Heart right ventricle (tissue), 16 donors: ENCODE measurements around the gene MDN1. TPM values are rescaled to one million over a fixed set of nuclear protein-coding genes. Genes with fewer than 3 reads are reported as not detected.
A peak's percentile ranks its signal among the peaks of the same experiment; 100 is the strongest.

ENCODE experiments used
- ATAC-seq, 8 donors: fragments of 200-7000 bp; cut with Tn5 transposase; one replicate each; pipeline ENCODE4 v1.9.1; 2020; ENCODE audit warnings: mild to moderate bottlenecking in 8 of 8, moderate library complexity in 8 of 8, moderate number of reproducible peaks in 1 of 8
- DNase-seq, 2 donors: peaks; one replicate each; pipeline ENCODE4 v3.0.0-alpha.2; 2020
- H3K27ac ChIP-seq, 10 donors: fragments of 200-600 bp; sonication (generic) in 2 of 10; one replicate each; pipeline versions ENCODE4 v1.5.0 to v1.8.0; 2020 to 2022; ENCODE audit warnings: mild to moderate bottlenecking in 3 of 10
- H3K27me3 ChIP-seq, 7 donors: fragments of 200-600 bp; one replicate each; pipeline ENCODE4 v1.8.0; 2021 to 2022; ENCODE audit warnings: mild to moderate bottlenecking in 2 of 7
- H3K36me3 ChIP-seq, 9 donors: fragments of 200-600 bp; sonication (generic) in 1 of 9; one replicate each; pipeline versions ENCODE4 v1.5.0 to v1.8.0; 2020 to 2022; ENCODE audit warnings: mild to moderate bottlenecking in 2 of 9
- H3K4me1 ChIP-seq, 9 donors: fragments of 200-600 bp; sonication (generic) in 1 of 9; one replicate each; pipeline versions ENCODE4 v1.5.0 to v1.8.0; 2020 to 2022; ENCODE audit warnings: mild to moderate bottlenecking in 4 of 9
- H3K4me3 ChIP-seq, 10 donors: fragments of 200-600 bp; sonication (generic) in 2 of 10; one replicate each; pipeline versions ENCODE4 v1.5.0 to v1.8.0; 2020 to 2022; ENCODE audit warnings: mild to moderate bottlenecking in 7 of 10, moderate library complexity in 2 of 10
- H3K9me3 ChIP-seq, 11 donors: fragments of 200-600 bp in 10 of 11; sonication (generic) in 2 of 11; one replicate each; pipeline versions ENCODE4 v1.5.0 to v1.8.0; 2013 to 2022; ENCODE audit warnings: mild to moderate bottlenecking in 2 of 11, control low read depth in 1 of 11, moderate library complexity in 1 of 11
- WGBS, 2 donors: extraction: QIAGEN DNeasy Blood & Tissue Kit; methylation state at CpG; one replicate each; pipeline ENCODE4 v1.1.7; 2013; ENCODE audit warnings: inconsistent platforms in 1 of 2; 5-methylcytosine and 5-hydroxymethylcytosine counted together
- intact Hi-C, 10 donors: fragments of 100-400 bp; cut with DNase I; formaldehyde crosslinking; loops; one replicate each; pipeline versions ENCODE4 v1.11.1 to v1.14.2; 2022
- polyA plus RNA-seq, 2 donors: library from polyadenylated mRNA; stranded (reverse); fragments of 200-250 nt; gene quantifications; one replicate each; pipeline ENCODE4 v1.2.3, GENCODE V29; 2013
- total RNA-seq, 10 donors: library from RNA; stranded (reverse); fragmentation: NEBNext Ultra II Directional in 3 of 10; extraction: Animal tissue kit (Norgen Biotek cat#: 25700) in 3 of 10; gene quantifications; one replicate each; pipeline versions ENCODE4 v1.2.1 to v1.2.4, GENCODE V29; 2021 to 2023
- TF ChIP-seq, protein P1 (sequence below), 9 donors: fragments of 200-600 bp; sonication (generic) in 2 of 9; IDR thresholded peaks; one replicate each; pipeline versions ENCODE4 v1.5.0 to v1.8.0; 2021 to 2022; ENCODE audit warnings: antibody characterized with exemption in 9 of 9, mild to moderate bottlenecking in 5 of 9, moderate library complexity in 1 of 9
- donor health status: Arrhythmogenic right ventricular cardiomyopathy.
- donor health status: ischemic (EF 13 %, LVEDD 7.1; RV severe dilation, severe dysfunction).
- donor health status: healthy with polysubstance abuse.
- donor health status: DM: no; HTN: yes; CAD: no.
- donor health status: DM: no; HTN: no; CAD: no.
- donor health status: ischemic (EF 25% LVEDD 6.9; RV normal size, moderate dysfunction).
- donor health status: ischemic (EF 25% LVEDD 5.7; RV mildly dilated, moderate dysfunction).
- donor health status: healthy.
- donor health status: DM: yes; HTN: yes; CAD: no.
- donor health status: Ischemic cardiomyopathy.
- donor health status: ischemic (EF 35%, LVEDD 5.7; RV mildly dilated, moderate dysfunction).
- donor health status: nonischemic (EF 11% LVEDD 7.7; RV severe dilation, severe dysfunction).
- donor health status: DM: yes; HTN: yes; CAD: no.
- donor health status: PGD.
- donor health status: ischemic (EF 29% LVEDD 5.4; RV normal size, mild dysfunction).
- donor health status: nonischemic (EF 23%, LVEDD 6.1; RV moderate dilation, normal function).

The MDN1 gene
- total and polyA plus RNA-seq, 12 donors, result 8.6 to 41.2 (median 27.5) TPM

- WGBS, 2 donors, result 81 to 96% methylated on average over 5 of the region's 5 CpGs
- Histone ChIP-seq H3K4me1 (no peaks in the 10 kb centered on the region), H3K27me3 (no peaks in the 10 kb centered on the region), H3K36me3 (peaks cover 0 to 57% (median 0%) of the 10 kb centered on the region in 9 donors), H3K9me3 (no peaks in the 10 kb centered on the region), H3K27ac (no peak overlapping the region), H3K4me3 (no peak overlapping the region)
- intact Hi-C loops, result loop anchor here in 2 of 10 donors (10.0 kb wide), 2 partner anchors 242 to 642 kb away; no protein-coding TSS in a partner anchor
- peak in 1 of 8 donors; percentile 18 for ATAC-seq
- TF ChIP-seq, protein P1, sequence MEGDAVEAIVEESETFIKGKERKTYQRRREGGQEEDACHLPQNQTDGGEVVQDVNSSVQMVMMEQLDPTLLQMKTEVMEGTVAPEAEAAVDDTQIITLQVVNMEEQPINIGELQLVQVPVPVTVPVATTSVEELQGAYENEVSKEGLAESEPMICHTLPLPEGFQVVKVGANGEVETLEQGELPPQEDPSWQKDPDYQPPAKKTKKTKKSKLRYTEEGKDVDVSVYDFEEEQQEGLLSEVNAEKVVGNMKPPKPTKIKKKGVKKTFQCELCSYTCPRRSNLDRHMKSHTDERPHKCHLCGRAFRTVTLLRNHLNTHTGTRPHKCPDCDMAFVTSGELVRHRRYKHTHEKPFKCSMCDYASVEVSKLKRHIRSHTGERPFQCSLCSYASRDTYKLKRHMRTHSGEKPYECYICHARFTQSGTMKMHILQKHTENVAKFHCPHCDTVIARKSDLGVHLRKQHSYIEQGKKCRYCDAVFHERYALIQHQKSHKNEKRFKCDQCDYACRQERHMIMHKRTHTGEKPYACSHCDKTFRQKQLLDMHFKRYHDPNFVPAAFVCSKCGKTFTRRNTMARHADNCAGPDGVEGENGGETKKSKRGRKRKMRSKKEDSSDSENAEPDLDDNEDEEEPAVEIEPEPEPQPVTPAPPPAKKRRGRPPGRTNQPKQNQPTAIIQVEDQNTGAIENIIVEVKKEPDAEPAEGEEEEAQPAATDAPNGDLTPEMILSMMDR (IDR thresholded peaks at IDR 0.05), result no peak
- DNase-seq, result no peak
Observed at GRCh38 chr6:89616531-89616930, 203.1 kb downstream of the MDN1 start.

GRCh38 chr6:89615882-89616281 is 203.7 kb downstream of the MDN1 start:
- Histone ChIP-seq H3K36me3 (peaks cover 0 to 50% (median 0%) of the 10 kb centered on the region in 9 donors), H3K27ac (no peak overlapping the region), H3K4me3 (no peak overlapping the region), H3K4me1 (no peaks in the 10 kb centered on the region), H3K9me3 (no peaks in the 10 kb centered on the region), H3K27me3 (no peaks in the 10 kb centered on the region)
- 92% methylated on average over 5 of the region's 5 CpGs for WGBS, 2 donors
- DNase-seq (no peak), ATAC-seq (no peak)
- TF ChIP-seq, protein P1 (IDR thresholded peaks at IDR 0.05), result no peak
- intact Hi-C loops, result loop anchor here in 2 of 10 donors (10.0 kb wide), 2 partner anchors 241 to 641 kb away; no protein-coding TSS in a partner anchor

- 77 to 82% methylated on average over 5 of the region's 5 CpGs for WGBS, 2 donors
- TF ChIP-seq, protein P1 (IDR thresholded peaks at IDR 0.05), result no peak
- no peaks in the 10 kb centered on the region for H3K9me3 ChIP-seq
- intact Hi-C loops, result loop anchor here in 6 of 10 donors (1.0 to 10.0 kb wide), 5 partner anchors 9 to 639 kb away; partner anchors contain the start of gene ANKRD6 (in 3 of the 6)
- H3K4me3 ChIP-seq, result no peak overlapping the region
- DNase-seq (no peak), ATAC-seq (peak in 2 of 8 donors; percentile 31 to 50)
- peaks cover 0 to 45% (median 0%) of the 10 kb centered on the region in 9 donors for H3K36me3 ChIP-seq
- no peak overlapping the region for H3K27ac ChIP-seq
- no peaks in the 10 kb centered on the region for H3K27me3 ChIP-seq
- H3K4me1 ChIP-seq, result no peaks in the 10 kb centered on the region
Observed at GRCh38 chr6:89613790-89614189, 205.8 kb downstream of the MDN1 start.

DNA sequence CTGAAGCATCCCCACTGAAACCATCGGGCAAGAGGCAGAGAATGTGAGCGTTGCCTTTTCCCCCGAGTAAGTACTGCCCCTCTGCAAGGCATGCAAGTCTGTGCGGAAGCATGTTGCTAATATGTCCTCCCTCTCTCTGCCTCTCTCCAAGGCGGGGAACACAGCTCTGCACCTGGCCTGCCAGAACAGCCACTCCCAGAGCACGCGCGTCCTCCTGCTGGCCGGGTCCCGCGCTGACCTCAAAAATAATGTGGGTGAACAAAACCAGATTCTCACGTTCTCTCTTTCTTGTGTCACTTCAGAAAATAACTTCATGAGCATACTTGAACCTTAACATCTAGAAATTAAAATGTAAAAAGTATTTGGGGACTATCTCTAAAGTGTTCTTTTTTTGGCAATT is 207.5 kb downstream of the MDN1 start:
- no peaks in the 10 kb centered on the region for H3K4me1 ChIP-seq
- no peaks in the 10 kb centered on the region for H3K9me3 ChIP-seq
- DNase-seq (no peak), ATAC-seq (no peak)
- H3K4me3 ChIP-seq, result no peak overlapping the region
- H3K36me3 ChIP-seq, result peaks cover 0 to 36% (median 0%) of the 10 kb centered on the region in 9 donors
- 93 to 94% methylated on average over 12 of the region's 12 CpGs for WGBS, 2 donors
- no peaks in the 10 kb centered on the region for H3K27me3 ChIP-seq
- TF ChIP-seq, protein P1 (IDR thresholded peaks at IDR 0.05), result no peak
- no peak overlapping the region for H3K27ac ChIP-seq
- intact Hi-C loops, result loop anchor here in 6 of 10 donors (5.0 to 10.0 kb wide), 4 partner anchors 180 to 637 kb away; partner anchors contain the start of gene ANKRD6 (in 3 of the 6)
